Endothelial cell of umbilical vein (primary cell): ENCODE results near the gene C3orf80. TPM values are rescaled to one million over a fixed set of nuclear protein-coding genes. Genes with fewer than 3 reads are reported as not detected.

Experiments
- BruUV-seq: library from RNA; stranded (reverse); fragments of 400-500 nt; replicated peaks from 2 replicates; lab custom pipeline; 2021; lab: Mats Ljungman, UMichigan
- CTCF ChIA-PET: fragments of 300-600, 350-600 bp; sonication (Branson Sonifier 250); formaldehyde crosslinking; loops from one replicate; lab custom pipeline; 2021; ENCODE audit warnings: antibody characterized with exemption, inconsistent platforms; lab: Charles Lee
- POLR2A ChIA-PET: fragments of 300-600, 350-600 bp; sonication (Branson Sonifier 250); formaldehyde crosslinking; loops from one replicate; lab custom pipeline; 2021; ENCODE audit warnings: antibody characterized with exemption, inconsistent platforms; lab: Charles Lee
- DNase-seq: peaks from one replicate; pipeline ENCODE4 v3.0.0-alpha.2; 2011; ENCODE audit warnings: low read depth, low spot score
- FAIRE-seq: peaks from 2 replicates; lab custom pipeline; 2011; peaks lifted over from hg19 to GRCh38; lab: Jason Lieb, UNC
- H2AFZ ChIP-seq: 2 replicates; pipeline ENCODE4 v1.6.0; 2012; ENCODE audit warnings: low read depth, low read length, control low read depth, inconsistent platforms
- H3K27ac ChIP-seq: 2 replicates; pipeline ENCODE4 v1.5.1; 2011; ENCODE audit warnings: low read depth, mild to moderate bottlenecking, control low read depth, low read length, moderate library complexity; ENCODE audit not compliant: insufficient read depth
- H3K27me3 ChIP-seq, 2 experiments: 2 replicates each; pipeline versions ENCODE4 v1.6.0 to v1.6.1; 2011; ENCODE audit warnings: low read length in 2 of 2, mixed read lengths in 1 of 2; ENCODE audit not compliant: control insufficient read depth in 2 of 2, insufficient read depth in 2 of 2
- H3K36me3 ChIP-seq, 2 experiments: 2 replicates in 1 of 2; 3 replicates in 1 of 2; pipeline ENCODE4 v1.5.1; 2011; ENCODE audit warnings: low read length in 2 of 2, mild to moderate bottlenecking in 1 of 2, moderate library complexity in 1 of 2; ENCODE audit not compliant: control insufficient read depth in 2 of 2, insufficient read depth in 2 of 2; ENCODE audit errors: extremely low read depth in 1 of 2
- H3K4me1 ChIP-seq: 3 replicates; pipeline ENCODE4 v1.5.1; 2011; ENCODE audit warnings: mild to moderate bottlenecking, low read length; ENCODE audit not compliant: control insufficient read depth, insufficient read depth; ENCODE audit errors: extremely low read depth
- H3K4me2 ChIP-seq: 2 replicates; pipeline ENCODE4 v1.6.1; 2011; ENCODE audit warnings: low read length, control low read depth, mixed read lengths; ENCODE audit not compliant: insufficient read depth
- H3K4me3 ChIP-seq, 3 experiments: fragments of 200-600 bp in 1 of 3; sonication (generic), shearing (Covaris generic) in 1 of 3; replicated peaks in 1 of 3; 2 replicates each; pipeline ENCODE4 v1.5.1; 2011 to 2016; ENCODE audit warnings: control low read depth in 3 of 3, low read length in 3 of 3, mild to moderate bottlenecking in 2 of 3, inconsistent platforms in 1 of 3, low read depth in 1 of 3, moderate library complexity in 1 of 3; ENCODE audit not compliant: insufficient read depth in 1 of 3
- H3K79me2 ChIP-seq: 2 replicates; pipeline ENCODE4 v1.6.0; 2012; ENCODE audit warnings: low read length, inconsistent platforms; ENCODE audit not compliant: control insufficient read depth, insufficient read depth
- H3K9ac ChIP-seq: replicated peaks from 2 replicates; pipeline ENCODE3; 2011; ENCODE audit warnings: low read length, control low read depth; ENCODE audit not compliant: insufficient read depth; ENCODE audit errors: extremely low read depth
- H3K9me1 ChIP-seq: replicated peaks from 3 replicates; pipeline ENCODE4 v1.6.0; 2011; ENCODE audit warnings: mild to moderate bottlenecking, low read length; ENCODE audit not compliant: control insufficient read depth, insufficient read depth; ENCODE audit errors: extremely low read depth
- H3K9me3 ChIP-seq: replicated peaks from 2 replicates; pipeline ENCODE4 v1.5.1; 2012; ENCODE audit warnings: low read length, inconsistent platforms; ENCODE audit not compliant: control insufficient read depth, insufficient read depth
- H4K20me1 ChIP-seq: replicated peaks from 2 replicates; pipeline ENCODE3; 2011; ENCODE audit warnings: mild to moderate bottlenecking, low read length; ENCODE audit not compliant: control insufficient read depth, insufficient read depth; ENCODE audit errors: extremely low read depth
- CTCF ChIP-seq, 2 donors: IDR thresholded peaks; 1 replicate in 1 of 2; 2 replicates in 1 of 2; pipeline ENCODE4 v1.5.1; 2011; ENCODE audit warnings: low read length in 2 of 2, mild to moderate bottlenecking in 2 of 2, moderate library complexity in 2 of 2, control low read depth in 1 of 2, inconsistent platforms in 1 of 2, low read depth in 1 of 2; ENCODE audit not compliant: insufficient read depth in 1 of 2; ENCODE audit errors: extremely low read depth in 1 of 2
- EZH2 ChIP-seq: IDR thresholded peaks from 2 replicates; pipeline ENCODE4 v1.6.1; 2012; ENCODE audit warnings: borderline replicate concordance, low read depth, mild to moderate bottlenecking, moderate library complexity, low read length, inconsistent platforms; ENCODE audit not compliant: severe bottlenecking
- FOS ChIP-seq: IDR thresholded peaks from 2 replicates; pipeline ENCODE4 v1.6.1; 2011; ENCODE audit warnings: mild to moderate bottlenecking, low read length, moderate library complexity, borderline replicate concordance; ENCODE audit not compliant: insufficient read depth
- GATA2 ChIP-seq: IDR thresholded peaks from 2 replicates; pipeline ENCODE4 v1.7.0; 2011; ENCODE audit warnings: low read depth, mild to moderate bottlenecking, moderate library complexity, mixed read lengths, low read length; ENCODE audit not compliant: insufficient read length, insufficient read depth
- JUN ChIP-seq: IDR thresholded peaks from 2 replicates; pipeline ENCODE4 v1.6.1; 2011; ENCODE audit warnings: borderline replicate concordance, low read depth; ENCODE audit not compliant: insufficient read length, insufficient read depth
- dilution Hi-C: fragments of 300-500 bp; cut with MboI; formaldehyde crosslinking; loops from one replicate; pipeline ENCODE4 v1.15.0; 2019; ENCODE audit warnings: low sequenced_read_pairs; ENCODE audit not compliant: extremely low pct_ligation_motif_present
- intact Hi-C: fragments of 100-400 bp; cut with micrococcal nuclease; formaldehyde crosslinking; loops from one replicate; pipeline ENCODE4 v1.10.0; 2022
- polyA plus RNA-seq, 4 experiments: library from polyadenylated mRNA; depleted of rRNA in 3 of 4; stranded (reverse) in 3 of 4; unstranded in 1 of 4; fragments of >200 nt; gene quantifications; 2 replicates each; pipeline versions ENCODE4 v1.2.1 to v1.2.3, GENCODE V29; 2011 to 2012; ENCODE audit warnings: missing spikeins in 1 of 4
- total RNA-seq: library from RNA; stranded (reverse); gene quantifications from 2 replicates; pipeline ENCODE4 v1.2.3, GENCODE V29; 2021

Gene C3orf80
- total and polyA plus RNA-seq, 2 donors (not counting 3 experiments of a cell fraction or from before 2014, with no cell fraction given): 0.04 TPM; not detected in 1

- Histone ChIP-seq H3K9ac (no peak overlapping the region), H3K27ac (no peak overlapping the region), H3K27me3 (peaks cover 26 to 37% of the 10 kb centered on the region in 2 experiments), H3K4me2 (peak overlapping the region; percentile 58), H3K79me2 (no peaks in the 10 kb centered on the region), H3K9me3 (no peaks in the 10 kb centered on the region), H4K20me1 (no peaks in the 10 kb centered on the region), H3K4me3 (peak overlapping the region; percentile 6 to 43 (median 40)), H3K4me1 (peaks cover 7% of the 10 kb centered on the region), H3K36me3 (no peaks in the 10 kb centered on the region), H3K9me1 (no peaks in the 10 kb centered on the region), H2AFZ (peak overlapping the region; percentile 80)
- ChIA-PET CTCF (interaction anchor here (0.6 to 1.8 kb wide), 10 partner anchors 8 to 194 kb away, joined by 3 to 9 read pairs (median 4); no protein-coding TSS in a partner anchor), POLR2A (no interaction called here)
- no peak for FAIRE-seq
- intact Hi-C loops (loop anchor here (1.0 to 5.0 kb wide), 4 partner anchors 8 to 186 kb away; no protein-coding TSS in a partner anchor), dilution Hi-C loops (no loop called here)
- BruUV-seq: no TSS peak
- DNase-seq: no peak
- TF ChIP-seq EZH2: peak; percentile 92
- no peak for TF ChIP-seq JUN
- no peak for TF ChIP-seq CTCF (IDR thresholded peaks at IDR 0.05; ENCODE audit: extremely low read depth in 1 of 2, insufficient read depth in 1 of 2, low read depth in 1 of 2, low read length in 2 of 2)
- no peak for TF ChIP-seq FOS
- TF ChIP-seq GATA2: no peak
These were observed 1.0 kb downstream of the C3orf80 start for GRCh38 chr3:160226026-160226907.
